Liver (tissue), 3 donors: ENCODE data around the gene STK25.

Source experiments
- ATF3 ChIP-seq: IDR thresholded peaks from 2 replicates; pipeline ENCODE4 v1.6.1; 2016; ENCODE audit warnings: antibody characterized with exemption
- CTCF ChIP-seq: fragments of 150-350 bp; IDR thresholded peaks from 2 replicates; pipeline ENCODE4 v1.5.1; 2017; ENCODE audit warnings: improper control_type of control experiment, low read depth, low read length; ENCODE audit not compliant: missing input control
- FOXA1 ChIP-seq: IDR thresholded peaks from 2 replicates; pipeline ENCODE4 v1.6.1; 2016; ENCODE audit warnings: antibody characterized with exemption
- GABPA ChIP-seq, 2 donors: IDR thresholded peaks in 1 of 2; conservative IDR thresholded peaks in 1 of 2; 2 replicates each; pipeline ENCODE4 v1.6.1; 2016; ENCODE audit warnings: antibody characterized with exemption in 2 of 2, mild to moderate bottlenecking in 1 of 2, moderate library complexity in 1 of 2
- HNF4A ChIP-seq, 2 donors: conservative IDR thresholded peaks; 2 replicates each; pipeline ENCODE4 v1.6.1; 2016; ENCODE audit warnings: antibody characterized with exemption in 2 of 2, mild to moderate bottlenecking in 2 of 2
- JUND ChIP-seq, 2 donors: IDR thresholded peaks; 2 replicates each; pipeline ENCODE4 v1.6.1; 2016; ENCODE audit warnings: antibody characterized with exemption in 2 of 2
- NR2F2 ChIP-seq: IDR thresholded peaks from 2 replicates; pipeline ENCODE4 v1.6.1; 2016; ENCODE audit warnings: antibody characterized with exemption
- RAD21 ChIP-seq, 2 donors: IDR thresholded peaks; 2 replicates each; pipeline ENCODE4 v1.6.1; 2016; ENCODE audit warnings: antibody characterized with exemption in 2 of 2, mild to moderate bottlenecking in 2 of 2
- RXRA ChIP-seq, 2 donors: IDR thresholded peaks; 2 replicates each; pipeline ENCODE4 v1.6.1; 2017 to 2018; ENCODE audit warnings: antibody characterized with exemption in 2 of 2, mild to moderate bottlenecking in 1 of 2
- SP1 ChIP-seq: IDR thresholded peaks from 2 replicates; pipeline ENCODE4 v1.6.1; 2018; ENCODE audit warnings: antibody characterized with exemption, mild to moderate bottlenecking
- TAF1 ChIP-seq: conservative IDR thresholded peaks from 2 replicates; pipeline ENCODE4 v1.6.1; 2016; ENCODE audit warnings: antibody characterized with exemption, mild to moderate bottlenecking
- YY1 ChIP-seq: IDR thresholded peaks from 2 replicates; pipeline ENCODE4 v1.6.1; 2016; ENCODE audit warnings: antibody characterized with exemption, mild to moderate bottlenecking
- TF ChIP-seq, protein P1 (sequence below): IDR thresholded peaks from 2 replicates; pipeline ENCODE4 v1.6.1; 2016; ENCODE audit warnings: antibody characterized with exemption
- donor health status: healthy.
- donor health status: healthy.

DNA sequence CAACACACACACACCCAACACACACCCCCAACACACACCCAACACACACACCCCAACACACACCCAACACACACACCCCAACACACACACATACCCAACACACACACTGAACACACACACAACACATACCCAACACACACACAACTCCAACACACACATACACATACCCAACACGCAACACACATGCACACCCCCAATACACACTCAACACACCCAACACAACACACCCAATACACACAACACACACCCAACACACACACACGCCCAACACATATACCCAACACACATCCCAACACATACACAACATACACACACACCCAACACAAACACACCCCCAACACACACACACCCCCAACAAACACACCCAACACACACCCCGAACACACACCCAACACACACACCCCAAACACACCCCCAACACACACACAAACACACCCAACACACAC is 8.2 kb upstream of the STK25 start:
- TF ChIP-seq CTCF (no peak), YY1 (no peak), HNF4A (conservative IDR thresholded peaks at IDR 0.05) (no peak), SP1 (no peak), RAD21 (IDR thresholded peaks at IDR 0.05) (no peak), FOXA1 (no peak), JUND (IDR thresholded peaks at IDR 0.05) (no peak), GABPA (IDR thresholded peaks at IDR 0.05 in 1 of 2, conservative IDR thresholded peaks at IDR 0.05 in 1 of 2) (no peak), TAF1 (no peak), RXRA (IDR thresholded peaks at IDR 0.05) (no peak), NR2F2 (no peak), ATF3 (no peak)
- TF ChIP-seq, protein P1, sequence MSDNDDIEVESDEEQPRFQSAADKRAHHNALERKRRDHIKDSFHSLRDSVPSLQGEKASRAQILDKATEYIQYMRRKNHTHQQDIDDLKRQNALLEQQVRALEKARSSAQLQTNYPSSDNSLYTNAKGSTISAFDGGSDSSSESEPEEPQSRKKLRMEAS = no peak
